NOMO-1 (cell line): Measurements from ENCODE around the gene TSKU.

Experiments used
- DNase-seq, 2 experiments: peaks; one replicate each; lab custom pipeline; 2025; ENCODE audit not compliant: unreplicated experiment in 2 of 2; lab: John Stamatoyannopoulos, UW

Gene TSKU

DNA sequence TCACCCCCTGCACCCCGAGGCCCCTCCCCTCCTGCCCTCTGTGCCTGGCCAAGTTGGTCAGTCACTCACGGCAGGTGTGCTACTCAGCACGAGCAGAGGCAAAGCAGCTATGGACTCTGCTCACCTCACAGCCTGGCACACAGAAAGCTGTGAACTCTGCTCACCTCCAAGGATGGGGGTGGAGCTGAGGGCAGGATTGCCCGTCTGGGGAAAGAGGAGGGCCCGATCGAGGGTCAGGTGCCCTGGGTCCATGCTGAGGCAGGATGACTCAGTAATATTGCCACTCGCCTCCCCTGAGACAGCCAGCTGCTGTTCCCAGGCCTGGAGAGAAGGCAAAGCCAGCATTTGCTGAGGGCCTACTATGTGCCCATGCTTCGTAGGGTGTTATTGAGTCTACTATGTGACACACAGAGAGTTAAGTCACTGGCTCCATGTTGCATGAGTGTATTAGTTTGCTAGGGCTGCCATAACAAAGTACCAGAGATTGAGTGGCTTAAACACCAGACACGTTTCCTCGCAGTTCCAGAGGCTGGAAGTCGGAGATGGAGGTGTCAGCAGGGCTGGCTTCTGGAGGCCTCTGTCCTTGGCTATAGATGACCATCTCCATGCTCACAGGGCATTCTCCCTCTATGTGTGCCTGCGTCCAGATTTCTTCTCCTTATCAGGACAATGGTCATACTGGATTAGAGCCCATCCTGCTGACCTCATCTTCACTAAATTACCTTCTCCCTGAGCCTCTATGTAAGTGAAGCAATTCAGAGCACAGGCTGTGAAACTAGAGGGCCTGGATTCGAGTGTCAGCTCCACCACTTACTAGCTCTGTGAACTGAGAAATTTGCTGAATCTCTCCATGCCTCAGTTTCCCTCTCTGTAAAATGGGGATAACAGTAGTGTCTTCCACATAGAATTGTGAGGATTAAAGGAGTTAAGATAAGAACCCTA is 13.2 kb upstream of the TSKU start:
- no peak for DNase-seq

DNA sequence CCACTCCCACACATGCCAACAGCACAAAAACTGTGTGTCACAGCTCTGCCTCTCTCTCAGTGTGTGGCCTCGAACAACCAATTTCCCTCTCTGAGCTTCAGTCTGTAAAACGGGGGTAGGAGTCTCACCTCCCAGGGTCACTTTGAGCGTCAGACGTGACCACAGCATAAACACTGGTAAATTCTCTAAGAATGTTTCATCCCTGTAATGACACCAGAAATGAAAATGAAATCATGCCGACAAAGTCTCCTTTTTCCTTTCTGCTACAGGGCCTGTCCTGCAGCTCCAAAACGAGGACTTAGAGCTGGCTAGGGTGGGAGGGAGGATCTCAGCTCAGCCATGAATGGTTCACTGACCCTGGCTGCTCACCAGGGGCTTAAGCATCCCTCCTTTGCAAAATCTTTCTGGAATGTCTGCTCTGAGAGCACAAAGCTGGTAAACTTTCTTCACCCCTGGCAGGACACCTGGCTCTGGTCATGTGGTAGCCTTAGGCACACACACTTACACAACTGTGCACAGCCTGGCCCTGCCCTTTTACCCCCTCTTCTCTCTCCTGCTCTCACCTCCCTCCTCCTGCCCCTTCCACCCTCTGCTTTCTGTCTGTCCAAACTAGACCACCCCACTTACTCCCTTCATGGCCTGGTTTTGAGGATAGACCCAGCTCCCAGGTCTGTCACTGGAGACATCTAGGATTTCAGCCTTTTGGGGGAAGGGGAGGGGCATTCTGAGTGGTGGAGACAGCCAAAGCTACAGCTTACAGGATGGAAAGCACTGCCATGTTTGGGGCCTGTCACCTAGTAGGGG is 12.3 kb upstream of the TSKU start:
- no peak for DNase-seq

DNA sequence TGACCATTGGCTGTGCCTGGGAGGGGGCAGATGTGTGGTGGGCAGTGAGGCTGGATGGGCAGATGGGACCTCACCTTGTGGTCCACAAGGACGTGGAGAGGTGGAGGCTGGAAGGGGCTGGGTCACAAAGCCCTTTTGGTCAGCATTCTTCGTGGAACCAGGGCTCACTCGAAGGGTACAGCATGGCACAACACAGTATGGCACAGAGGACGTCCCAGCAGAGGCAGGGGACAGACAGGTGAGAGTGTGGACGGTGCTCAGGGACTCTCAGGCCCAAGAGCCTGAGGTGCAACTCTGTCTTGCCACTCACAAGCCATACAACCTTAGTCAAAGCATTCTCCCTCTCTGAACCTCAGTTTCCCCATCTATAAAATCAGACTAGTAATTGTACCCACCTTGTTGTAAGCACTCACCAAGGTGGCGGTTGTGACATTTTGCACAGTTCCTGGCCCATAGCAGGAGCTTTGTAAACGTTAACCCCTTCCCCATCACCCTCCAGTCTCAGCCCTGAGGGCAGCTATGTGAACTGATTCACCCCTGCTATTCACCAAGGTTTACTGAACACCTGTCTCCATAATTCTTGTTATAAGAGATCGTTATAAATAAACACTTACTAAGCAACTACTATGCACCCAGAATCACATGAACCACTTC is 11.6 kb upstream of the TSKU start:
- no peak for DNase-seq

DNA sequence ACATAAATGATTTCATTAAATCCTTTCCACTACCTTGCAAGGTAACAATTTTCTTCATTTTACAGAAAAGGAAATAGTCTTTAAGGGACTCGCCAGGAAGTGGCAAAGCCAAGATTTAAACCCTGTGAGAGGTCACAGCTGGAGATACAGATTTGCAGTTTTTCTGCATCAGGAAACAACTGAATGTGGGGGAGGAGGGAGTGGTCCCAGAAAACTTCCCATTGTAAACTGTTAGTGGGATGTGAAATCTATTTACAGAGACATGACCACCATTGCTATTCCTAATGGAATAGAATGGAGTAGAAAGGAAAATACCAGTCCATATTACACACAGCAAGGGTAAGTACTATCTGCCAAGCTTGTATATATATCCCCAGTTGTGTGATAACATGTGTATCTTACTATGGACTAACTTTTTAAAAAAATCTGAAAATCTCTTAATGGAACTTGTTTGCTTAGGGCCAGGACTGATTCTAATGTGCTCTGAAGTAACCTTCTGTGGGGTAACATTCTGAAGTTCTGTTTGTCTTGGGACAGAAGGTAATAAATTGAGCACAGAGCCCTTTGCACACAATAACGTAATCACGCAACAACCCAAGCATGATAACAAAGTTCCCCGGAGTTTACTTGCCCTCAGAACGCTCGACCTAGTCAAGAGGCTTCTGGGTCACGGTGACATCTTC is 10.9 kb upstream of the TSKU start:
- no peak for DNase-seq

DNA sequence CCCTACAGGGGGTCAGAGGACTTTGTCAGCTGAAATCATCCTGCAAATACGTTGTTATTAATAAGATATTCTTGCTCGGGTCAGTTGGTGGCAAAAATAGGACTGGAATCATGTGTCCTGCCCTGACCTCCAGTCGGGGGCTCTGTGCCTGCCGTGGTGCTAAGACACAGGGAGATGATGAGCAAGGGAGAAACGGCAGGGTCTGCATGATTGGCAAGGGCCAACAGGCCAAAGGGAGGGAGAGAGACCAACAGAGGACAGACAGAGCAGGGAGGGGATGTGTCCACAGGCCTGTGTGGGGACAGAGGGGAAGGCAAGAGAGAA is 10.4 kb upstream of the TSKU start:
- no peak for DNase-seq

DNA sequence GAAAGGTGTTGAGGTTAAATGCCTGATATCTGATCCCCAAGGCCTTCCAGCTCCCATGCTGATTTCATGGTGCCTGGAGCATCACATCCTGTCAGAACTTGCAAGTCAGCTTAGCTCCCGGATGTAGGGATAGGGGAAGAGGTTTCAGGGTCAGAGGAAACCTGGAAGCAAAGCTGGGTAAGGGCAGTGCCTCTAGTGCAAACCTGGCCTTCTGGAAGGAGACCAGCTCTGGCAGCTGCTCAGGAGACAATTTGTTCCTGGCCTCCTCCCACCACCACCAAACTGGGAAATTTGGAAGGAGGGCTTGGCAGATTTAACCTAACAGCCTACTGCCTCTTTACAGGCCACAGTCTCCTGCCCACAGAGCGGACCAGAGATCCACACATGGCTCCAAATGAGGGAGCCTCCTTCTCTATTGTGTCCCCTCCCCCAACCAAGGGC is 9.2 kb upstream of the TSKU start:
- no peak for DNase-seq

DNA sequence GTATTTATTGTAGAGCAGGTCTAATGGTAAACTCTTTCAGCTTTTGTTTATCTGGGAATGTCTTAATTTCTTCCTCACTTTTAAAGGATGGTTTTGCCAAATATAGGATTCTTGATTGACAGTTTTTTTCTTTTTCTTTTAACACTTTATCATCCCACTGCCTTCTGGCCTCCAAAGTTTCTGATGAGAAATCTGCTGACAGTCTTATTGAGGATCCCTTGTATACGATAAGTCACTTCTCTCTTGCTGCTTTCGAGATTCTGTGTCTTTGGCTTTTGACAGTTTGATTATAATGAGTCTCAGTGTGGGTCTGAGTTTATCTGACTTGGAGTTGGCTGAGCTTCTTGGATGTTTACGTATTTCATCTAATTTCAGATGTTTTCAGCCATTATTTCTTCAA is 6.7 kb upstream of the TSKU start:
- DNase-seq, result no peak

DNA sequence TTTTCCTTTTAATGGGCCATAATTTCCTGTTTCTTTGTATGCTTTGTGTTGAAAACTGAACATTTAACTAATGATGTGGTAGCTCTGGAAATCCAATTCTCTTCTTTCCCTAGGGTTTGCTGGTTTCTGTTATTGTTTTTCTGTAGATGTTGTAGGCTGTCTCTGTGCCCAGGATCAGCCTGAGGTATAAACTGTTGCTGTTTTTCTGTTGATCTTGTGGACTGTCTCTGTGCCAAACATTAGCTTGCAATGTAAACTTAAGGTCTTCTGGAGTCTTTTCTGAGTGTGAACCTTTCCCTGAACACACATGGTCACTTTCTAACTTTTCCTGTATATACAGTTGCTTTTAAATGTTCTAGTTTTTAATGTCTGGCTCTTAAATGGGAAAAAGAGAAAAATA is 5.9 kb upstream of the TSKU start:
- no peak for DNase-seq

DNA sequence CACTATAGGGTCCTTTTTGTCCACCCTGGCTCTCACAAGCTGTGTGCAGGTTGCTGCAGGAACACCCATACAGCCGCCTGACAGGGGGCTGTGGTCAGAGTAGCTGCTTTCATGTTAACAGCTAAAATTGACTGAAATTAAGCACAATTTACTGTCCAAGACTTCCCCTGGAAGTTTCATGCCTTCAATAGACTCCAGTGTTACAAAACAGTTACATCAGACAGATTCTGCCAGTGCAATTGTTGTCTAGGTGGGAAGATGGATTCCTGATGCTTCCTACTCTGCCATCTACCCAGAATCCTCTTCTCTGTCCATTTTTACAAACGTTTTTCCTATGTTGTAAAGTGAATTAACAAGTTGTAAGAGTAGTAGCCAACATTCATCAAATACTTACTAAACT is 5.3 kb upstream of the TSKU start:
- DNase-seq, result no peak

DNA sequence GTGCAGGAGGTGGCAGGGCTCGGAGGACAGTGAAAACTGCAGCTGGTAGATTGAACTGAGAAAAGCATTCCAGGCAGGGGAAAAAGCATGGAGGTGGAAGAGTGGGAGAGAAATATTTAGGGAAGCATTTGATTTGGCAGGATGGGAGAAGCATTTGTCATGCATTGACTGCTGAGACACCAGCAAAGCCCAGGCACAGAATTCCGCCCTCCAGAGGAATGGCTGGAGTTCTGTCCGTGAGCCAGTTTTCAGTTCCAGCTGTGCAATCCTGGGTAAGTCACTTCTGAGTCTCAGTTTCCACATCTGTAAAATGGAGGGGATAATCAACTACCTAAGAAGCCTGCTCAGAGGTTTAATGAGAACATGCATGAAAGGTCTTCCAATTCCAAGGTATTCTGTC is 4.3 kb upstream of the TSKU start:
- no peak for DNase-seq

DNA sequence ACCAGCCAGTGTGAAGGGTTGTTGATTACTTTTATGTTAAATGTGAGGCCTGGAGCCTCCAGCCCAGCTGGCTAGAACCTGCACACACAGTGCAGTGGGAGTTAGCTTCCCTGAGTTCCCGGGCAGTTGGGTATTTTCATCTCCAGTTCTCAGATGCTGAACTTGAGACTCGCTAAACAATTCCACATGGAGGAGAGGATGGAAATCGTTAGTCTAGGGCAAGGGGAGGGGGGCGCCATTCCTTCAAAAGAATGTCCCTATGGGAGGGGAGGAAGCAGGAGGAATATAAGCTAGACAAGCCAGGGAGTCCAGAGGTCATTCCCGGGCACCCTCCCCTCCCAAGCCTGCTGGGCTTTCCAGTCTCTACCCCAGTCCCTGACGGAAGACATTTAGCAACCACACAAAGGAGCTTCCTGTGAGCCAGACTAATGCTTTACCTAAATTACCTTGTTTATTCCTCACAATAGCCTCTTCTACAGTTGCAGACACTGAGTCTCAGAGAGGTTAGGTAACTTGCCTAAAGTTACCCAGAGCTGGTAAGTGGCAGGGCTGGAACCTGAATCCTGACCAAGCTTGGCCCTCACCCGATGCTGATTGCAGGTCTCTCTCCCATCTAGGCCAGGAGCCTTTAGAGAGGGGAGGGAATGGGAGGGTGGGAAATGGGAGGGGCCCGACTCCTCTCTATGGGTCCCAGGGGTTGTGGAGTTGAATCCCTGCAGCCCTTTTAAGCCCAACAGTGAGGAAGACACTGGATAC is 1.9 kb upstream of the TSKU start:
- DNase-seq, result no peak

DNA sequence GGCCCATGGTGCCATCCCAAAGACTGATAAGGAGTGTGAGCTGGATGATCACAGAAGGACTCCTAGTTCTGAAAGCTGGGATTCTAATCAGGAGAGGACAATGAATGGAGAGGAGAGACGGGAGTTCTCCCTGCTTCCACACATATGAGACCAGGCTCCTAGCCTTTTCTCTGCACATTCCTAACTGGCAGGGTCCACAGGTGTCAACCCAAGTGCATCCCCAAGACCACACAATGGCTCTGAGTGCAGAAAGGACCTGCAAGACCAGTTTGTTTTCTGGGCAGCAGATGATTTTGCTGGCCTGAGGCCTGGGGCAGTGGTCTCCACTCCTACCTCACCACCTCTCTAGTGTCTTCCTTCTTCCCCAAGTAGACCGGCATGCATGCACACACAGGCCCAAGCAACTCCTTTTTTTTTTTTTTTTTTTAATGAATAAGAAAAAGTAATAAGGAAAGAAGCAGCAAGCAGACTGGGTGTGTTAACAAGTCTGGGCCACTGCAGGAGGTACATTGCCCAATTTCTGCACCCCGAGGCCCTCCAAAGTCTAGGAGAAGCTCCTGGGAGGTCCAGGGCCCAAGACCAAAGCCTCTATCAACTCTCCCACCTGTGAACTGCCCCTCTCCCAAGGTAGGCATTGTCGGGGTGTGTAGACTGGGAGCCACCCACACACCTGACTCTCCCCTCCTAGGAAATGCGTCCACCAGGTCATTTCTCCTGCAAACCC is 1.2 kb upstream of the TSKU start:
- DNase-seq, result no peak

DNA sequence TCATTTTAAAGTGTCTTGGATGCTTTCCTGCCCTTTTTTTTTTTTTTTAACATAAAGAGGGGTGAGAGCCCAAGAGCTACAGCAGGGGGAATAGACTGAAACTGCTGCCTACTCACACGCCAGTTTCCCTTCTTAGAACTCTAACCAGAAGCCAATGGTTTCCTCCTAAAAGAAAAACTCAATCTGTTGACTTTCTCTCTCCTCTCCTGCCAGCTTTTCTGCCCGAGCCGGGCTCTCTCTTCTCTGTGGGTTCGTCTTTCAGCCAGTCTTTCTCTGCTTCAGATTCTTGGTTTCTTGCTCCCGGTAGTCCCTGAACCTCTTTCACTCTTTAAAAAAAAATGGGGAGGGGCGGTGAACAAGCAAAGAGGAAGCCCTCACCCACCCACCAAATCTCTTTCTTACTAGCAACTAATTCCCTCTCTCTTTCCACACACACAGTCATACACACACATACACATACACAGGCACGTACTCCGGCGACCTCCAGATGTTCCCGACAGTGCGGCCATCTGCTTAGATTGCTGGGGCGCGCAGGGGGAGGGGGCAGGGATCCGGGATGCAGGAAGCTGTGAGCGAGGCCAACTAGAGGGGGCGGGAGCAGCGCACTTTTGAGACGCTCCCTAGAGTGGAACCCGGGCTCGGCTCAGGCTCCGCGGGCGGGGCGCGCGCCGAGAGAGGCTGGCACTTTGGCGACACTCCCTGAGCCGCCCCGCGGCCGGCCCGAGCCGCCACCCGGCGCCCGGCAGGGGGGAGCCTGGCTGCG is 444 bp upstream of the TSKU start:
- DNase-seq, result peak; percentile 78 to 82

DNA sequence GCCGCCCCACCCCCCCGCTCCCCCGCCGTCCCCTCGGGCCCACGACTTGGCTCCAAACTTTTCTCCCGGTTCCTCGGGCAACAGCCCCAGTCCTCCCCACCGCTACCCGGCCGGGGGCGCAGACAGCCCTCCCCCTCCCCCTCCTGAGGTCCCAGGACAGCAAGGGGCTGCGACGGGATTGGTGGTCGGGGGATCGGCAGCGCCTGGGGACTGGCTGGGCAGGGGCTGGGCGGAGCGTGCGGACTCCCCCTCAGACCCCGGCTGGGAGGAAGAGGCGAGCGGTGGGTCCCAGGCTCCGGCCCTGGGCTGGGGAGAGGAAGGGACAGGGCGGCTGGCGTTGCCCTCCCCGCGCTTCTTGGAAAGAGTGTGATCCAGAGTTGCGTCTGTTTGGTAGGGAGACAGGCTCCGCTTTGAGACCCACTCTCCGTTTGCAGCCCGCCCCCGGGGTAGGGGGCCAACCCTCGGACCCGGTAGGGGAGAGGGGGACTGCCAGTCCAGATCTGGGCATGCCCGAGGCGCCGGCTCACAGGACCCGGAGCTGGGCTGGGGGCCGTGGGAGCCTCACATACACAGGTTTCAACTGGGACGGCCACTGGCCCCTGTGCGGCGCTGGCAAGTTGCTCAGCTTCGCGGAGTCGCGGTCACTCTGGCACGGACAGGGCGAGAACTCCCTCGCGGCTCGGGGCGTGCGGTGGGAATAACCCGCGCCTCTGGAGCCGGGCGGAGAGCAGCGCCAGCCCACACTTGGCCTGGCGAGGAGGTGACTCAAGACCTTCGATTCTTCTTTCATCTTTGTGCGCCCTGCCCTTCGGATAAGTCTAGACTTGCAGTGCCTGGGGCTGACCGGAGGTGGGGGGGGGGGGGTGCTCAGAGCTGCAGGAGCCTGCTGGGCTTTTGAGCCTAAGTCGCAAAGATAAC is 999 bp downstream of the TSKU start:
- no peak for DNase-seq

DNA sequence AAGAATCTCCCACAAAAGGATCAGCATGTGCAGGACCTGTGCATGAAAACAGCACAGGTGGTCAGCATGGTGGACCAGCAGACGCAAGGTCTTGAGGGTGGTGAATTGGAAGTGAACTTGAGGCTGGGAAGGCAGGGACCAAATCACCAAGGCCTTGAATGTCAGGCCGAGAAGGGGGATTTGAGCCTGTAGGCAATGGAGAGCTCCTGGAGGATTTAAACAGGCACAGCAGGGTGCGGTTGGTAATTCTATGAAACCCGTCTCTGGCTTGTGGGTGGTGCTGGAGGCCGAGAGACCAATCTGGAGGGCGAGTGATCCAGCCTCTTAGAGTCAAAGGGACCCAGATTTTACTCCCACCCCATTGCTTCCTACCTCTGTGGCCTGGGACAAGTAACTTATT is 2.4 kb downstream of the TSKU start:
- no peak for DNase-seq

DNA sequence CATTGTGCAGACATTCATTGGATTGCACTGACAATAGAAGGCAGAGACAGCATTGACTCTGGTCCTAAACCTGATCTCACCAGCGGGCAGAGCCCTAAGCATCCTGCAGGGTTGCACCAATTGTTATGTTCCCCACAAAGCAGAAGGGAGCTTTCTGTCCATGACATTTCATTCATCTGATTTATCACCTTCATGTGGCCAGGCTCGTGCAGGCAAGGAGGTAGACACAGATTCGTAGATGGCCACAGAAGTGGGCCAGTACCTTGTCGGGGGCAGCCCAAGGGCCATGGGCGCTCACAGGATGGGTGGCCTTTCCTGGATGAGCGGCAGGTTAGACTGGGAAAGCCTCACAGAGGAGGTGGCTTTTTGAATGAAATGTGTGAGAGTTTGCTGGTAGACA is 2.9 kb downstream of the TSKU start:
- no peak for DNase-seq

DNA sequence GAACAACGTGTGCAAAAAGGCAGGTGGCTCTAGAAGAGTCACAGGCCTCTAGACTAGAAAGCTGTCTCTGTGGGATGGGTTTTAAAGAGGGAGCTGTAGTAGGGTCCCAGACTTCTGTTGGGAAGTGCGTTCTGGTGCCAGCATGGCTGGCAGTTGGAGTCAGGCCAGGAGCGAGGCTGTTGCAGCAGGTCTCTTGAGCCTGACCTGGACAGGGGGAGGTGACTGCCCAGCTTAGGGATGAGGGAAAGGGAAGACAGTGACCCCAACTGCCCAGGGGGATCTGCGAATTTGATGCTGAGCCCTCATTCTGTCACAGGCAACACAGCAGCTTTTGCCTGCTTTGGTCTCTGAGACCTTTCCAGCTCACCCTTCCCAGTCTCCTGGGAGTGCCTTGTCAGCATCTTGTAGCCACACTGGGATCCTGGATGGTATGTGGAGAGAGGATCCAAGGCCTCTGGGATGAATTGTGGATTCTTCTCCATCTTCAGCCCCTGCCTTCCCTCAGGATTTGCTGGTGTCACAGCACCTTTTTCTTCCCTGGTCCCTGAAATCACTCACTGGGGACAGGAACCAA is 3.4 kb downstream of the TSKU start:
- no peak for DNase-seq

DNA sequence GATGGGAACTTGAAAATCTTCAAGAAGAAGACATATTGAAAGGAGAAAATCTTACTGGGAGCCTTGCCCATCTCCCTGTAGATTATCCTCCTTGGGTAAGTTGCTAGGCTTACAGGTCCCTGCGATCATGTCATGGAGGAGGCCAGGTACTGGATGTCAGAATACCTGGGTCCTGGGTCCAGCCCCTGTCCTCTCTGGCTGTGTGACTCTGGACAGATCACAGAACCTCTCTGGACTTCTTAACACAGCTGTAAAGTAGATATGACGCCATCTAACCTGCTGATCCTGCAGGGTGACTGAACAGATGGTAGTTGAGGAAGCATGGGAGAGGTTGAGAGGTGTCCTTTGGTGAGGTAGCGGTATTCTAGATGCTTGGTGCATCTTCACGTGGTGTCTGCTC is 4.1 kb downstream of the TSKU start:
- DNase-seq, result no peak
